ENCODE measurements around the gene CLDN1. TPM values are rescaled to one million over a fixed set of nuclear protein-coding genes. Genes with fewer than 3 reads are reported as not detected.

CLDN1 gene
- total and polyA plus RNA-seq, 10 of the 15 experiments (the other 5 are each of a cell fraction or from before 2014, with no cell fraction given) = 3.4 to 22.8 (median 8.5) TPM

- TF ChIP-seq CBX5 (IDR thresholded peaks at IDR 0.05; ENCODE audit: low read depth) = peak; percentile 68; the same call in 1 of the 2 replicates
- peak; percentile 56 for TF ChIP-seq KLF5 (IDR thresholded peaks at IDR 0.05; ENCODE audit: partially characterized antibody)
- no peak for TF ChIP-seq USF1 (IDR thresholded peaks at IDR 0.05; ENCODE audit: borderline replicate concordance, extremely low read length, insufficient read depth, low read depth, low read length)
- CTCF ChIA-PET = no interaction called here
- Histone ChIP-seq H2AFZ (ENCODE audit: control insufficient read depth, low read depth, low read length) (no peak overlapping the region), H3K9me3 (replicated peaks; ENCODE audit: control insufficient read depth, insufficient read depth, low read length) (no peaks in the 10 kb centered on the region; the same call in 1 of the 3 replicates), H3K27me3 (replicated peaks in 1 of 2; ENCODE audit: control insufficient read depth in 2 of 2, insufficient read depth in 2 of 2, low read length in 1 of 2) (no peaks in the 10 kb centered on the region), H3K79me2 (ENCODE audit: control insufficient read depth, insufficient read depth, low read length) (no peaks in the 10 kb centered on the region), H4K20me1 (ENCODE audit: control insufficient read depth, insufficient read depth) (no peaks in the 10 kb centered on the region), H3K27ac (ENCODE audit: control insufficient read depth, insufficient read depth) (no peak overlapping the region), H3K4me1 (ENCODE audit: control insufficient read depth, insufficient read depth, low read length) (no peaks in the 10 kb centered on the region), H3K9ac (ENCODE audit: control insufficient read depth, insufficient read depth, low read length) (no peak overlapping the region), H3K4me2 (ENCODE audit: control insufficient read depth, insufficient read depth) (no peak overlapping the region), H3K36me3 (ENCODE audit: control insufficient read depth in 2 of 2, insufficient read depth in 2 of 2, low read length in 1 of 2) (no peaks in the 10 kb centered on the region), H3K4me3 (no peak overlapping the region)
- WGBS (ENCODE audit: insufficient coverage, insufficient replicate concordance, low lambda C conversion rate, missing lambda C conversion rate) = 10% methylated on average over 3 of the region's 3 CpGs
- SMC1A ChIA-PET (ENCODE audit: uncharacterized antibody, unreplicated experiment) = interaction anchor here (1.2 kb wide), 1 partner anchor 29 kb away, joined by 3 read pairs; no protein-coding TSS in a partner anchor
- RAD21 ChIA-PET (ENCODE audit: unreplicated experiment) = interaction anchor here (2.4 kb wide), 1 partner anchor 67 kb away, joined by 11 read pairs; no protein-coding TSS in a partner anchor
- FAIRE-seq (no peak), DNase-seq (ENCODE audit: low read depth, low spot score) (no peak), ATAC-seq (no peak)
- in situ Hi-C loops (cut with MboI) = no loop called here
- intact Hi-C loops (cut with micrococcal nuclease; ENCODE audit: unreplicated experiment) = no loop called here
- BruUV-seq (replicated peaks) = no TSS peak
- POLR2A ChIA-PET = interaction anchor here (0.6 to 0.9 kb wide), 2 partner anchors 77 to 85 kb away, joined by 4 read pairs; no protein-coding TSS in a partner anchor
These were observed 30.2 kb downstream of the CLDN1 start for GRCh38 chr3:190291994-190292584.

DNA sequence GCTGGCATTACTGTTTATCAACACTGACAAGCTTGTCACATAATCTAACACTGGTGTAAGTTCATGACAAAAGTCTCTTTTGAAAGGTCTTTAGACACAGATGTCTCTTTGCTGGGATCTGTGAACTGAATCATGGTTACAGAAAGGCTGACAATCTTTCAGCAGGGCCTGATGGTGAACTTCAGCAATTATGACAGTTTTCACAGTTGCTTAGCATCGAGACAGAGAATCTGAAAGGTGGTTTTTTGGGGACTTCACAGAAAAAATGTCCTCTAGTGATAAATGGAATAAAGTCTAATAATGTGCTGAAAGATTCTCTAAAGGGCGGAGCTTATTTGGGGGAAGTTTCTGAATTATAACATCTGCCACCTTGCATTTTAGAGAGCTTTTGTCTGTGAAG is 32.3 kb downstream of the CLDN1 start:
- intact Hi-C loops (cut with micrococcal nuclease; ENCODE audit: unreplicated experiment) = no loop called here
- TF ChIP-seq, protein P1, sequence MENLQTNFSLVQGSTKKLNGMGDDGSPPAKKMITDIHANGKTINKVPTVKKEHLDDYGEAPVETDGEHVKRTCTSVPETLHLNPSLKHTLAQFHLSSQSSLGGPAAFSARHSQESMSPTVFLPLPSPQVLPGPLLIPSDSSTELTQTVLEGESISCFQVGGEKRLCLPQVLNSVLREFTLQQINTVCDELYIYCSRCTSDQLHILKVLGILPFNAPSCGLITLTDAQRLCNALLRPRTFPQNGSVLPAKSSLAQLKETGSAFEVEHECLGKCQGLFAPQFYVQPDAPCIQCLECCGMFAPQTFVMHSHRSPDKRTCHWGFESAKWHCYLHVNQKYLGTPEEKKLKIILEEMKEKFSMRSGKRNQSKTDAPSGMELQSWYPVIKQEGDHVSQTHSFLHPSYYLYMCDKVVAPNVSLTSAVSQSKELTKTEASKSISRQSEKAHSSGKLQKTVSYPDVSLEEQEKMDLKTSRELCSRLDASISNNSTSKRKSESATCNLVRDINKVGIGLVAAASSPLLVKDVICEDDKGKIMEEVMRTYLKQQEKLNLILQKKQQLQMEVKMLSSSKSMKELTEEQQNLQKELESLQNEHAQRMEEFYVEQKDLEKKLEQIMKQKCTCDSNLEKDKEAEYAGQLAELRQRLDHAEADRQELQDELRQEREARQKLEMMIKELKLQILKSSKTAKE (IDR thresholded peaks at IDR 0.05; ENCODE audit: low read depth, poor library complexity, severe bottlenecking) = peak; percentile 23
- 0 out of 2 replicates have a peak, but pooled peaks have one; percentile 32 for TF ChIP-seq DPF2 (IDR thresholded peaks at IDR 0.05)
- TF ChIP-seq, protein P2, sequence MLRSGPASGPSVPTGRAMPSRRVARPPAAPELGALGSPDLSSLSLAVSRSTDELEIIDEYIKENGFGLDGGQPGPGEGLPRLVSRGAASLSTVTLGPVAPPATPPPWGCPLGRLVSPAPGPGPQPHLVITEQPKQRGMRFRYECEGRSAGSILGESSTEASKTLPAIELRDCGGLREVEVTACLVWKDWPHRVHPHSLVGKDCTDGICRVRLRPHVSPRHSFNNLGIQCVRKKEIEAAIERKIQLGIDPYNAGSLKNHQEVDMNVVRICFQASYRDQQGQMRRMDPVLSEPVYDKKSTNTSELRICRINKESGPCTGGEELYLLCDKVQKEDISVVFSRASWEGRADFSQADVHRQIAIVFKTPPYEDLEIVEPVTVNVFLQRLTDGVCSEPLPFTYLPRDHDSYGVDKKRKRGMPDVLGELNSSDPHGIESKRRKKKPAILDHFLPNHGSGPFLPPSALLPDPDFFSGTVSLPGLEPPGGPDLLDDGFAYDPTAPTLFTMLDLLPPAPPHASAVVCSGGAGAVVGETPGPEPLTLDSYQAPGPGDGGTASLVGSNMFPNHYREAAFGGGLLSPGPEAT (IDR thresholded peaks at IDR 0.05; ENCODE audit: low read depth) = peak; percentile 63; the same call in 1 of the 2 replicates
- TF ChIP-seq FOXM1 (IDR thresholded peaks at IDR 0.05; ENCODE audit: low read depth, low read length) = 0 out of 2 replicates have a peak, but pooled peaks have one; percentile 16
- TF ChIP-seq, protein P3, sequence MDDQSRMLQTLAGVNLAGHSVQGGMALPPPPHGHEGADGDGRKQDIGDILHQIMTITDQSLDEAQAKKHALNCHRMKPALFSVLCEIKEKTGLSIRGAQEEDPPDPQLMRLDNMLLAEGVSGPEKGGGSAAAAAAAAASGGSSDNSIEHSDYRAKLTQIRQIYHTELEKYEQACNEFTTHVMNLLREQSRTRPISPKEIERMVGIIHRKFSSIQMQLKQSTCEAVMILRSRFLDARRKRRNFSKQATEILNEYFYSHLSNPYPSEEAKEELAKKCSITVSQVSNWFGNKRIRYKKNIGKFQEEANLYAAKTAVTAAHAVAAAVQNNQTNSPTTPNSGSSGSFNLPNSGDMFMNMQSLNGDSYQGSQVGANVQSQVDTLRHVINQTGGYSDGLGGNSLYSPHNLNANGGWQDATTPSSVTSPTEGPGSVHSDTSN (IDR thresholded peaks at IDR 0.05; ENCODE audit: insufficient replicate concordance, low read depth, low read length) = no peak

More for the DNA sequence above, 32.3 kb downstream of the CLDN1 start:
- no peak overlapping the region for H3K9ac ChIP-seq (ENCODE audit: control insufficient read depth, insufficient read depth, low read length)
- peak; percentile 79 for ATAC-seq
- ChIA-PET CTCF (interaction anchor here (0.8 to 1.3 kb wide), 7 partner anchors 12 to 74 kb away, joined by 3 to 4 read pairs (median 3); no protein-coding TSS in a partner anchor), POLR2A (interaction anchor here (0.8 to 1.5 kb wide), 5 partner anchors 12 to 189 kb away, joined by 3 to 4 read pairs (median 3); no protein-coding TSS in a partner anchor), RAD21 (ENCODE audit: unreplicated experiment) (interaction anchor here (0.6 to 2.4 kb wide), 16 partner anchors 10 to 329 kb away, joined by 3 to 11 read pairs (median 4); no protein-coding TSS in a partner anchor), SMC1A (ENCODE audit: uncharacterized antibody, unreplicated experiment) (interaction anchor here (0.6 to 2.8 kb wide), 14 partner anchors 10 to 136 kb away, joined by 3 to 11 read pairs (median 5); no protein-coding TSS in a partner anchor)
- H3K27ac ChIP-seq (ENCODE audit: control insufficient read depth, insufficient read depth) = no peak overlapping the region
- H2AFZ ChIP-seq (ENCODE audit: control insufficient read depth, low read depth, low read length) = no peak overlapping the region; the same call in 1 of the 2 replicates
- no peaks in the 10 kb centered on the region for H3K79me2 ChIP-seq (ENCODE audit: control insufficient read depth, insufficient read depth, low read length)
- H3K9me3 ChIP-seq (replicated peaks; ENCODE audit: control insufficient read depth, insufficient read depth, low read length) = peaks cover 2% of the 10 kb centered on the region; the same call in 2 of the 3 replicates
- no peak overlapping the region for H3K4me2 ChIP-seq (ENCODE audit: control insufficient read depth, insufficient read depth)
- peak; percentile 2 for DNase-seq (ENCODE audit: low read depth, low spot score)
- H3K4me1 ChIP-seq (ENCODE audit: control insufficient read depth, insufficient read depth, low read length) = no peaks in the 10 kb centered on the region
- no peak for FAIRE-seq
- no peaks in the 10 kb centered on the region for H3K36me3 ChIP-seq (ENCODE audit: control insufficient read depth in 2 of 2, insufficient read depth in 2 of 2, low read length in 1 of 2)
- WGBS (ENCODE audit: insufficient coverage, insufficient replicate concordance, low lambda C conversion rate, missing lambda C conversion rate) = 25% methylated on average over 2 of the region's 2 CpGs
- BruUV-seq (replicated peaks) = no TSS peak
- H3K4me3 ChIP-seq = no peak overlapping the region
- no peaks in the 10 kb centered on the region for H3K27me3 ChIP-seq (replicated peaks in 1 of 2; ENCODE audit: control insufficient read depth in 2 of 2, insufficient read depth in 2 of 2, low read length in 1 of 2)
- H4K20me1 ChIP-seq (ENCODE audit: control insufficient read depth, insufficient read depth) = no peaks in the 10 kb centered on the region
- in situ Hi-C loops (cut with MboI) = no loop called here

Data from GM12878 (cell line).